ENCODE results near the gene COLGALT1.
A peak's percentile ranks its signal among the peaks of the same experiment; 100 is the strongest.

COLGALT1 gene

DNA sequence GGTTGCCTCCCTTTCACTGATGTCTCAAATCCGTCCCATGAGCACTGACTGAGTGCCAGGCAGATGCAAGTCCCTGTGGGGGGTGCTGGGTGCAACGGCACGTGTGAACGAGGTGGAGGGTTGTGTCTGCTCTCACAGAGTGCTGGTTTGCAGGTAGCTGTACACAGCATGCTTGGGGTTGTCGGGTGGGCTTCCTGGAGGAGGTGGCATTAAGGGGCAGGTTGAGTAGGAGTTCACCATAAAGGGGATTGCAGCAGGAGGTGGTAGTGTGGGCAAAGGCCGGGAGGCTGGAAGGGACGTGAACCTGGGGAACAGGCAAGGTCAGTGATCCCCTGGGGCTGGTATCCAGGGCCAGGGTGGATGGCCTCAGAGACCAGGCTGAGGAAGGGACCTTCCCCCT, 17.2 kb downstream of the COLGALT1 start:
- TF ChIP-seq, protein P1, sequence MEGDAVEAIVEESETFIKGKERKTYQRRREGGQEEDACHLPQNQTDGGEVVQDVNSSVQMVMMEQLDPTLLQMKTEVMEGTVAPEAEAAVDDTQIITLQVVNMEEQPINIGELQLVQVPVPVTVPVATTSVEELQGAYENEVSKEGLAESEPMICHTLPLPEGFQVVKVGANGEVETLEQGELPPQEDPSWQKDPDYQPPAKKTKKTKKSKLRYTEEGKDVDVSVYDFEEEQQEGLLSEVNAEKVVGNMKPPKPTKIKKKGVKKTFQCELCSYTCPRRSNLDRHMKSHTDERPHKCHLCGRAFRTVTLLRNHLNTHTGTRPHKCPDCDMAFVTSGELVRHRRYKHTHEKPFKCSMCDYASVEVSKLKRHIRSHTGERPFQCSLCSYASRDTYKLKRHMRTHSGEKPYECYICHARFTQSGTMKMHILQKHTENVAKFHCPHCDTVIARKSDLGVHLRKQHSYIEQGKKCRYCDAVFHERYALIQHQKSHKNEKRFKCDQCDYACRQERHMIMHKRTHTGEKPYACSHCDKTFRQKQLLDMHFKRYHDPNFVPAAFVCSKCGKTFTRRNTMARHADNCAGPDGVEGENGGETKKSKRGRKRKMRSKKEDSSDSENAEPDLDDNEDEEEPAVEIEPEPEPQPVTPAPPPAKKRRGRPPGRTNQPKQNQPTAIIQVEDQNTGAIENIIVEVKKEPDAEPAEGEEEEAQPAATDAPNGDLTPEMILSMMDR (IDR thresholded peaks at IDR 0.05; ENCODE audit: low read length, missing control alignments), result no peak
- DNase-seq (ENCODE audit: low read depth), result no peak
- no peak overlapping the region for H3K4me3 ChIP-seq (replicated peaks; ENCODE audit: low read depth, low read length)

DNA sequence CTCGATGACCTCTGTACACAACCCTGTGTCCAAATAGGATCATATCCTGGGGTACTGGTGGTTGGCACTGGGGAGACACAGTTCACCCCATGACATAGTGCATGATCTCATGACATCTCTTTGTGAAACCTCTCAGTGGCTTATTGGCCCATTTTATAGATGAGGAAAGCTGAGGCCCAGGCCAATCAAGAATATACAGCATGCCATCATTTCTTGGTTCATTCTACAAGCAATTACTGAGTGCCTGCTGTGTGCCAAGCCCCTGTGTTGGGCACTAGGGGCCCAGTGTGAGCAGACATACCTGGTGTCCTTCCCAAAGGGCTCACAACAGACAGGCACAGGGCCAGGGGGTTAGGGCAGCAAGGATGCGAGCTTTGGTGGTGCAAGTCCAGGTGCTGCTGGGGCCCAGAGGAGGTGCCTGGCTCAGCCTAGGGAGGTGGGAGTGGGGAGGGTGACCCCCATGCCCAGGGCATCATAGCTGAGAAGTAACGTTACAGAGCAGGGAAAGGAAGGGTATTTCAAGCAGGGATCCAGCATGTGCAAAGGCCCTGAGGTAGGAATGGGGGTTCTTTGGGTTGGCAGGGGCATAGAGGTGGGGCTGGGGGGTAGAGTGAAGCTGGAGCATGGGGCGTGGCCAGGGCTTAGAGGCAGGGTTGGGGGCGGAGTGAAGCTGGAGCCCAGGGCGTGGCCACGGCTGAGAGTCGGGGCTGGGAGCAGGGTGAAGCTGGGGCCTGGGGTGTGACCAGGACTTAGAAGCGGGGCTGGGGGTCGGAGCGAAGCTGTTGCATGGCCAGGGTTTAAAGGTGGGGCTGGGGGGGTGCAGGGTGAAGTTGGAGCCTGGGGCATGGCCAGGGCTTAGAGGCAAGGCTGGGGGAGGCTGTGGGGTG, 20.7 kb downstream of the COLGALT1 start:
- DNase-seq (ENCODE audit: low read depth), result no peak
- H3K4me3 ChIP-seq (replicated peaks; ENCODE audit: low read depth, low read length), result no peak overlapping the region
- TF ChIP-seq, protein P1 (IDR thresholded peaks at IDR 0.05; ENCODE audit: low read length, missing control alignments), result no peak

DNA sequence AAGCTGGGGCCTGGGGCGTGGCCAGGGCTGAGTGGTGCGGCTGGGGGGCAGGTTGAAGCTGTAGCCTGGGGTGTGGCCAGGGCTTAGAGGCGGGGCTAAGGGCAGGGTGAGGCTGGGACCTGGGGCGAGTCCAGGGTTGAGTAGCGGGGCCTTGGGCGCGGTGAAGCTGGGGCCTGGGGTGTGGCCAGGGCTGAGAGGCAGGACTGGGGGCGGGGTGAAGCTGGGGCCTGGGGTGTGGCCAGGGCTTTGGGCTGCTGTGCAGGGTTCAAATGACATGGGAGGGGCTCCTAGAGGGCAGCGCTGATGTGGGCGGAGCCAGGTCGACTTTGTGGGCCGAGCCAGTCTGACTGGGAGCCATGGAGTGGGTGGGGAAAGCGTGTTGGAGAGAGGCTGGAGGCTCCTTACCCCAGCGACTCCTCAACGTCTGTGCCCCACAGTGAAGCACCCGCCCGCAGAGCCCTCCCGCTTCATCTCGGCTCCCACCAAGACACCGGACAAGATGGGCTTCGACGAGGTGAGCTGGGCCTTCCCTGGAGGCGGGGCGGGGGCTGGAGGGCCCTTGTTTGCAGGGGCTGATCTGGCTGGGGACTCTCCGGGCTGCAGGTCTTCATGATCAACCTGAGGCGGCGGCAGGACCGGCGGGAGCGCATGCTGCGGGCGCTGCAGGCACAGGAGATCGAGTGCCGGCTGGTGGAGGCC, 21.5 kb downstream of the COLGALT1 start:
- TF ChIP-seq, protein P1 (IDR thresholded peaks at IDR 0.05; ENCODE audit: low read length, missing control alignments), result no peak
- no peak for DNase-seq (ENCODE audit: low read depth)
- no peak overlapping the region for H3K4me3 ChIP-seq (replicated peaks; ENCODE audit: low read depth, low read length)

DNA sequence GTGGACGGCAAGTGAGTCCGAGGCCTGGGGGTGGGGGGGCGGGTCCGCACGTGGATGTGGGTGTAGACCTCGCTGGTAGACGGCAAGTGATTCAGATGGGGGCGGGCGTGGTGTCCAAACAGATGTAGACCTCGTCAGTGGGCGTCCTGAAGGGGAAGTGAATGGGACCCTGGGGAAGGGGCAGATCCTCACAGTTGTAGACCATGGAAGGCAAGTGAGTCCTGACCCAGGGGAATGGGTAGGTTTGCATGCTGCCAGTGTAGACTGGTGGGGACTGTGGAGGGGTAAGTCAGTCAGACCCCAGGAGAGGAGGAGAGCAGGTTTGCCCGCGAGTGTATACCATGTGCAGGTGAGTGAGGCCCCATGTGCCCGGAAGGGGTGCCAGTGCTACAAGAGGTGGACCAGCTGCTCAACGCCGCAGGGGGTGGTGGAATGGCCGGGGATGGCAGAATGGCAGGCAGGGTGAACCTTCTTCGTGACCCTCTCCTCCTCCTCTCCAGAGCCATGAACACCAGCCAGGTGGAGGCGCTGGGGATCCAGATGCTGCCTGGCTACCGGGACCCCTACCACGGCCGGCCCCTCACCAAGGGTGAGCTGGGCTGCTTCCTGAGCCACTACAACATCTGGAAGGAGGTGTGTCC, 22.1 kb downstream of the COLGALT1 start:
- DNase-seq (ENCODE audit: low read depth), result no peak
- H3K4me3 ChIP-seq (replicated peaks; ENCODE audit: low read depth, low read length), result no peak overlapping the region
- TF ChIP-seq, protein P1 (IDR thresholded peaks at IDR 0.05; ENCODE audit: low read length, missing control alignments), result no peak

DNA sequence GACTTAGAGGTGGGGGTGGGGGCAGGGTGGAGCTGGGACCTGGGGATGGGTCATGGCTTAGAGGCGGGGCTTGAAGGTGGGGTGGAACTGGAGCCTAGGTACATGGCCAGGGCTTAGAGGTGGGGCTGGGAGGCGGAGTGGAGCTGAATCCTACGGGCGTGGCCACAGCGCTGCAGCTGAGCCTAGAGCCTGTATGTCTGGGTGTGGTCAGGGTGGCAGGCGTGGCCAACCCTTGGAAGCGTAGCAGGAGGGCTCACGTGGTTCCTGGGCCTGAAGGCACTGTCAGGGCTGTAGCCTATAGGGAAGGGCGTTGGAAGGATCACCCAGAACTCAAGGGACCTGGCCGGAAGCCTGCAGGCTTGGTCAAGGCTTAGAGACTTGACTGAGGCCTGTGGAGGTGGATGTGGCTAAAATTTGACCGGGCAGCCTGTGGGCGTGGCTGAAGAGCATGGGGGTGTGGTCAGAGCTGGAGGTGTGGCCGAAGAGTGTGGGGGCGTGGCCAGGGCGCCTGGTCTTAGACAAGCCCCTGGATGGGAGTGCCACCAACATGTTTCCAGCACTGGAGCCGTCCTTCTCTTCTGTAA, 24.3 kb downstream of the COLGALT1 start:
- TF ChIP-seq, protein P1 (IDR thresholded peaks at IDR 0.05; ENCODE audit: low read length, missing control alignments), result no peak
- H3K4me3 ChIP-seq (replicated peaks; ENCODE audit: low read depth, low read length), result no peak overlapping the region
- DNase-seq (ENCODE audit: low read depth), result peak; percentile 67

DNA sequence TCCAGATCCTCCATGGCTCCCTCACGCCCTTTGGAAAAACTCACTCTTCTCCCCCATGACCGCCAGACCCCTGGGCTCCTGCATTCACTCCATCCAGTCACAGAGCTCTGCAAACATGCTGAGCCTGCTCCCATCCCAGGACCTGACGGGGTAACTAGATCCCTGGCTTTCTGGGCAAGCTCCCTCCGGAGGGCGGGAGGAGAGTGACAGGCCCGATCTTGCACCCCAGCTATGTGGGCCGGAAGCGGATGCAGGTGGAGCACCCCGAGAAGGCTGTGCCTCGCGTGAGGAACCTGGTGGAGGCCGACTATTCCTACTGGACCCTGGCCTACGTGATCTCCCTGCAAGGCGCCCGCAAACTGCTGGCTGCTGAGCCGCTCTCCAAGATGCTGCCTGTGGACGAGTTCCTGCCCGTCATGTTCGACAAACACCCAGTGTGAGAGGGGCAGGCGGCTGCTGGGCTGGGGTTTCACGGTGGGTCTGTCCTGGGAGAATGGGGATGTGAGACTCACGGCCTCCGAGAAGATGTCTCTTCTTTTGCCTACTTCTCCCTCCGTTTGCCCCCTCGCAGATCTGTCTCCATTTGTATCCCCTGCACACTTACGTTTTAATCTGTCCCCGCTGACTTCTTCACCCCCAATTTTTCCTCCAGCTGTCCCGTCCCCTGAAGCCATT, 25.2 kb downstream of the COLGALT1 start:
- H3K4me3 ChIP-seq (replicated peaks; ENCODE audit: low read depth, low read length), result no peak overlapping the region
- TF ChIP-seq, protein P1 (IDR thresholded peaks at IDR 0.05; ENCODE audit: low read length, missing control alignments), result no peak
- no peak for DNase-seq (ENCODE audit: low read depth)

Data from fibroblast of pulmonary artery (primary cell).